Sigmoid colon (tissue), 7 donors: ENCODE measurements around the gene GOLGA7B. TPM values are rescaled to one million over a fixed set of nuclear protein-coding genes. Genes with fewer than 3 reads are reported as not detected.

Source experiments
- DNase-seq: peaks from one replicate; pipeline ENCODE4 v3.0.0-alpha.2; 2019
- H3K27ac ChIP-seq, 4 donors: fragments of 200-600 bp; sonication (generic); one replicate each; pipeline ENCODE4 v1.5.1; 2016 to 2019; ENCODE audit warnings: mild to moderate bottlenecking in 1 of 4
- H3K27me3 ChIP-seq, 3 donors: fragments of 200-600 bp; sonication (generic); one replicate each; pipeline ENCODE4 v1.5.1; 2019; ENCODE audit warnings: mild to moderate bottlenecking in 1 of 3
- H3K36me3 ChIP-seq, 4 donors: fragments of 200-600 bp; sonication (generic); one replicate each; pipeline ENCODE4 v1.5.1; 2016 to 2019
- H3K4me1 ChIP-seq, 4 donors: fragments of 200-600 bp; sonication (generic); one replicate each; pipeline ENCODE4 v1.5.1; 2017 to 2019
- H3K4me3 ChIP-seq, 4 donors: fragments of 200-600 bp; sonication (generic); one replicate each; pipeline ENCODE4 v1.5.1; 2017 to 2019; ENCODE audit warnings: mild to moderate bottlenecking in 2 of 4, moderate library complexity in 1 of 4
- H3K9me3 ChIP-seq, 4 donors: fragments of 200-600 bp in 3 of 4; sonication (generic) in 3 of 4; one replicate each; pipeline versions ENCODE4 v1.5.1 to v1.6.1; 2013 to 2019
- EP300 ChIP-seq, 4 donors: sonication (generic); formaldehyde crosslinking; IDR thresholded peaks; one replicate each; pipeline ENCODE4 v1.6.1; 2017; ENCODE audit warnings: antibody characterized with exemption in 4 of 4
- POLR2A ChIP-seq, 2 donors: fragments of 450-650 bp; IDR thresholded peaks; one replicate each; pipeline ENCODE4 v1.6.1; 2016; ENCODE audit warnings: antibody characterized with exemption in 2 of 2, mild to moderate bottlenecking in 2 of 2, moderate library complexity in 2 of 2
- POLR2AphosphoS5 ChIP-seq, 4 donors: sonication (generic); formaldehyde crosslinking; IDR thresholded peaks; one replicate each; pipeline ENCODE4 v1.6.1; 2017; ENCODE audit warnings: antibody characterized with exemption in 4 of 4
- WGBS, 2 donors: extraction: QIAGEN DNeasy Blood & Tissue Kit; methylation state at CpG; one replicate each; pipeline ENCODE4 v1.1.7; 2013; 5-methylcytosine and 5-hydroxymethylcytosine counted together
- intact Hi-C: fragments of 100-400 bp; cut with DNase I; formaldehyde crosslinking; loops from one replicate; pipeline ENCODE4 v1.15.1; 2023
- polyA plus RNA-seq, 3 donors: library from polyadenylated mRNA; stranded (reverse); fragments of 200-250 nt; gene quantifications; one replicate each; pipeline ENCODE4 v1.2.3, GENCODE V29; 2013
- total RNA-seq, 4 donors: library from RNA; depleted of rRNA; stranded (reverse); fragments of >200 nt; gene quantifications; one replicate each; pipeline ENCODE4 v1.1.0, GENCODE V29; 2016
- TF ChIP-seq, protein P1 (sequence below), 4 experiments: fragments of 450-650 bp in 3 of 4; fragments of 200-600 bp in 1 of 4; IDR thresholded peaks; one replicate each; pipeline ENCODE4 v1.5.1; 2016 to 2019; ENCODE audit warnings: antibody characterized with exemption in 4 of 4, mild to moderate bottlenecking in 3 of 4, moderate library complexity in 2 of 4
- donor health status: healthy with polysubstance abuse.
- donor health status: Bipolar disorder and iron deficiency.
- donor health status: healthy.

Gene GOLGA7B
- total and polyA plus RNA-seq, 7 donors, result 0.16 to 1.4 (median 0.71) TPM

DNA sequence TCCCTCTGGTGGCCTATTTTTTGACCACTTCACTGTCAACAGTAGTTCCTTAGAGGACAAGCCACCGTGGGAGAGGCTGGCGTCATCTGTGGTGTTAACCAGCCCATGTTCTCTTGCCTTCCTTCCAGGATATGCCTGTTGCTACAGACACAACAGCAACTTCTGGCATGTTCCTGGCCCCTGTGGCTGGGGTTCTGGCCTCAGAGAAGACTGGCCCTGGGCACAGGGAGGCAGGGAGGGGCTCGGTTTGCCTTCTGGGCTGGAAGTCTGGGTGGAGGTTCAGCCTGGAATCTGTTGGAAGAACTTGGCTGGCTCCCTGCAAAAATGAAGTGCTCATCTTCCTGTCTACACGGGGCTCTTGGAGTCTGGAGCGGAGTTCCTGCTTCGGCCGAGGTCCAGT, 25.7 kb downstream of the GOLGA7B start:
- peaks cover 0 to 3% (median 0%) of the 10 kb centered on the region in 4 donors for H3K4me1 ChIP-seq
- no peaks in the 10 kb centered on the region for H3K36me3 ChIP-seq
- H3K27ac ChIP-seq, result no peak overlapping the region
- intact Hi-C loops, result no loop called here
- DNase-seq, result peak; percentile 54
- TF ChIP-seq POLR2A (IDR thresholded peaks at IDR 0.05) (no peak), POLR2AphosphoS5 (IDR thresholded peaks at IDR 0.05) (no peak), EP300 (IDR thresholded peaks at IDR 0.05) (no peak)
- TF ChIP-seq, protein P1, sequence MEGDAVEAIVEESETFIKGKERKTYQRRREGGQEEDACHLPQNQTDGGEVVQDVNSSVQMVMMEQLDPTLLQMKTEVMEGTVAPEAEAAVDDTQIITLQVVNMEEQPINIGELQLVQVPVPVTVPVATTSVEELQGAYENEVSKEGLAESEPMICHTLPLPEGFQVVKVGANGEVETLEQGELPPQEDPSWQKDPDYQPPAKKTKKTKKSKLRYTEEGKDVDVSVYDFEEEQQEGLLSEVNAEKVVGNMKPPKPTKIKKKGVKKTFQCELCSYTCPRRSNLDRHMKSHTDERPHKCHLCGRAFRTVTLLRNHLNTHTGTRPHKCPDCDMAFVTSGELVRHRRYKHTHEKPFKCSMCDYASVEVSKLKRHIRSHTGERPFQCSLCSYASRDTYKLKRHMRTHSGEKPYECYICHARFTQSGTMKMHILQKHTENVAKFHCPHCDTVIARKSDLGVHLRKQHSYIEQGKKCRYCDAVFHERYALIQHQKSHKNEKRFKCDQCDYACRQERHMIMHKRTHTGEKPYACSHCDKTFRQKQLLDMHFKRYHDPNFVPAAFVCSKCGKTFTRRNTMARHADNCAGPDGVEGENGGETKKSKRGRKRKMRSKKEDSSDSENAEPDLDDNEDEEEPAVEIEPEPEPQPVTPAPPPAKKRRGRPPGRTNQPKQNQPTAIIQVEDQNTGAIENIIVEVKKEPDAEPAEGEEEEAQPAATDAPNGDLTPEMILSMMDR (IDR thresholded peaks at IDR 0.05), result no peak
- no peaks in the 10 kb centered on the region for H3K9me3 ChIP-seq
- H3K27me3 ChIP-seq, result peaks cover 0 to 5% (median 0%) of the 10 kb centered on the region in 3 donors
- no peak overlapping the region for H3K4me3 ChIP-seq
- 78 to 89% methylated on average over 7 of the region's 7 CpGs for WGBS, 2 donors

DNA sequence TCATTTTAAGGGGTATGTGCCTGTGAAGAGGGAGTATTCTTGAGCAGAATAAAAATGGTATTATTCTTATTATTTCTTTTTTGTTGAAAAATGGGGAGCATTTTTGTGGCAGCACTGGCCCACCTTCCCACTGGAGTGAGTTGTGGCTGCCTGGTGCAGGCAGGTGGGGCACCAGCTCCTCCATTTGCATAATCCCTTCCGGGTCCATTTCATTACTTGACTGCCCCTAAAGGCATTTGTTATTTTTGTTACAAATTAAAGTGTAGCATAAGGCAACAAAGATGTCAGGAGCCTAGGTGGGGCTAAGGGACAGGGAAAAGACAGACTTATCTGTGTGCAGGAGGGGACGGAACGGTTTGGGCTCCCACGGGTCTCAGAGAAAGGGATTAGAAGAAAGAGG, 26.8 kb downstream of the GOLGA7B start:
- Histone ChIP-seq H3K27me3 (peaks cover 0 to 5% (median 0%) of the 10 kb centered on the region in 3 donors), H3K9me3 (no peaks in the 10 kb centered on the region), H3K27ac (no peak overlapping the region), H3K36me3 (no peaks in the 10 kb centered on the region), H3K4me1 (peaks cover 0 to 3% (median 0%) of the 10 kb centered on the region in 4 donors), H3K4me3 (no peak overlapping the region)
- TF ChIP-seq EP300 (IDR thresholded peaks at IDR 0.05) (no peak), POLR2A (IDR thresholded peaks at IDR 0.05) (no peak)
- no peak for DNase-seq
- WGBS, 2 donors, result 63 to 83% methylated on average over 4 of the region's 4 CpGs
- intact Hi-C loops, result no loop called here

DNA sequence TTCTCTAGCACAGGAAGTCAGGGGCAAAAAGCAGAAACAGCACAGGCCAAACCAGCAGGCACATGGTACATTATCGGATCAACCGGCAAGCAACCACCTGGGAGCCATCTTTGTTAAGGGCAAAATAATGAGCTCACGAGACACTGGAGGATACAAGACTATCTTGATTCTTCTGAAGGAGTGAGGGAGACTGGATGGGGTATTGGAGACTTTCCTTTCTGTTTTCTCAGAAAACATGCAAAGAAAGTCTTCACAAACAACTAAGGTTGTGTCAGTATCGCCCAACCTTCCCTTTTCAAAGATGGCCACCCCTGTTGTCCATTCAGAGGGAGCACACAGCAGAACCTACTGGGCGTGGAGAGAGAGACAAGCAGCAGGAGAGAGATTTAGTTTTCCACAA, 29.6 kb downstream of the GOLGA7B start:
- intact Hi-C loops, result no loop called here
- Histone ChIP-seq H3K27ac (no peak overlapping the region), H3K27me3 (peaks cover 0 to 9% (median 0%) of the 10 kb centered on the region in 3 donors), H3K4me1 (no peaks in the 10 kb centered on the region), H3K36me3 (no peaks in the 10 kb centered on the region), H3K4me3 (no peak overlapping the region), H3K9me3 (no peaks in the 10 kb centered on the region)
- DNase-seq, result no peak
- WGBS, 2 donors, result 90% methylated on average over 5 of the region's 5 CpGs
- TF ChIP-seq, protein P1 (IDR thresholded peaks at IDR 0.05), result no peak
- TF ChIP-seq POLR2A (IDR thresholded peaks at IDR 0.05) (no peak), EP300 (IDR thresholded peaks at IDR 0.05) (no peak), POLR2AphosphoS5 (IDR thresholded peaks at IDR 0.05) (no peak)

DNA sequence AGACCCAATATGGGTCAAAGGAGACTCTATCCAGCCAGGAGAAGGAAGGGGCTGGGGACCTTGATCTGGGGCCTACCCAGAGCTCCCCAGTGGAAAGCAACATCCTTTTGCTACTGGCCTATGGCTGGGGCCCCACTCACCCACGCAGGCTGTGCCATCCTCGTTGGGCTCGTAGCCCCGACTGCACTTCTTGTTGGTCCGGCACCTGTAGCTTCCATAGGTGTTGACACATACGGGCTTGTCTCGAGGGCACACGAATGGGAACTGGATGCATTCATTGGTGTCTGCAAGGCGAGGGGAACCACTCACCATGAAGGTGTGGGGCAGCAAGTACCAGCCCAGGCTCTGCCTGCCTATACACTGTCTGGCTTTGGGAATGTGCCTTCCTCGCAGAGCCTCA, 30.5 kb downstream of the GOLGA7B start:
- H3K36me3 ChIP-seq, result no peaks in the 10 kb centered on the region
- intact Hi-C loops, result no loop called here
- no peaks in the 10 kb centered on the region for H3K9me3 ChIP-seq
- peak; percentile 21 for DNase-seq
- H3K27me3 ChIP-seq, result peaks cover 0 to 9% (median 0%) of the 10 kb centered on the region in 3 donors
- WGBS, 2 donors, result 93 to 94% methylated on average over 10 of the region's 10 CpGs
- no peak overlapping the region for H3K27ac ChIP-seq
- H3K4me1 ChIP-seq, result no peaks in the 10 kb centered on the region
- TF ChIP-seq, protein P1 (IDR thresholded peaks at IDR 0.05), result no peak
- TF ChIP-seq EP300 (IDR thresholded peaks at IDR 0.05), result no peak
- no peak for TF ChIP-seq POLR2A (IDR thresholded peaks at IDR 0.05)
- no peak for TF ChIP-seq POLR2AphosphoS5 (IDR thresholded peaks at IDR 0.05)
- no peak overlapping the region for H3K4me3 ChIP-seq

DNA sequence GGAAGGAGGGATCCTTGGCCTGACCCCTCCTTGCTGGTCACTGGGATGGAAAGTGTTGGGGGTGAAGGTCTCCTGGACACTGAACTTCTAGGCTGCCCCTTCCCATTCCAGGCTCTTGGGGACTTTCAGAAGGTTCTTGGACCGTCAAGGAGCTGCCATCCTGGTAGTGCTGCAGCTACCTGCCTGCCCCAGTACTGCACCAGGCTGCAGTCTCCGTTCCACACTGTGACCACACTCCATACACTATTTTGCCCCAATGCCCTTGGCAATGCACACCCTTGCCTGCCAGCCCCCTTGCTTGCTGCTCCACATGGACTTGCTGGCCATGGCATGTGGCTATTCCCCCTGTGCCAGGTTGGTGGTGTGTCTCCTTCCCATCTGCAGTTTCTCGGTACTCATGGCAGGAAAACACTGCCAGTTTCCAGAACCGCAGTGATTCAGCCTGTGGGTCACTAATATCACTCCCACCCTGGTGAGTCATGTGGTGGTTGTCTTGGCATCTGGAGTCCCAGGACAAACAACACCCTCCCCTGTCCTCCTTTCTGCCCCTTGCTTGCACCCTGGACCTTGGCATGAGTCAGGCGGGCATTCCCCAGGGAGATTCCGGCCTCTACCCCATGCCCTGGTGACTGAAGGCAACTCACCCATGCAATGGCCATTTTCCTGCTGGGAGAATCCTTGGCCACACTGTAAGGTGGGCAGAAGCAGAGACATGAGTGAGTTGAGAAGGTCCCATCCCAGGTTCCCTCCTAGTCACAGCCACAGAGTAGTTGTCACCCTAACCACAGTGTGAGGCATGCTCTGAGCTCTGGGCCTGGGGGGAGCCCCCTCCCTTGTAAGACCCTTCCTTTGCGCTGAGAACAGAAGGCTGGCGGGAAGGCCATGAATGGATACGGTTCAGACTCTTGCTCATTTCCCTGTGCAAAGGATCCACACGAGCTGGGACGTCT, 32.8 kb downstream of the GOLGA7B start:
- H3K27ac ChIP-seq, result no peak overlapping the region
- H3K4me1 ChIP-seq, result no peaks in the 10 kb centered on the region
- no peaks in the 10 kb centered on the region for H3K36me3 ChIP-seq
- H3K4me3 ChIP-seq, result no peak overlapping the region
- peaks cover 0 to 5% (median 0%) of the 10 kb centered on the region in 3 donors for H3K27me3 ChIP-seq
- intact Hi-C loops, result no loop called here
- H3K9me3 ChIP-seq, result no peaks in the 10 kb centered on the region
- peak in 1 of 4 donors; percentile 11 for TF ChIP-seq POLR2AphosphoS5 (IDR thresholded peaks at IDR 0.05)
- TF ChIP-seq EP300 (IDR thresholded peaks at IDR 0.05), result no peak
- WGBS, 2 donors, result 83 to 87% methylated on average over 11 of the region's 11 CpGs
- no peak for DNase-seq
